GM19023 (cell line): Measurements from ENCODE around the gene TPST2.

Experiments used
- ATAC-seq: cut with Tn5 transposase; IDR thresholded peaks from one replicate; pipeline ENCODE4 v1.9.1; 2021; ENCODE audit warnings: mild to moderate bottlenecking, moderate library complexity; ENCODE audit not compliant: unreplicated experiment

The TPST2 gene

DNA sequence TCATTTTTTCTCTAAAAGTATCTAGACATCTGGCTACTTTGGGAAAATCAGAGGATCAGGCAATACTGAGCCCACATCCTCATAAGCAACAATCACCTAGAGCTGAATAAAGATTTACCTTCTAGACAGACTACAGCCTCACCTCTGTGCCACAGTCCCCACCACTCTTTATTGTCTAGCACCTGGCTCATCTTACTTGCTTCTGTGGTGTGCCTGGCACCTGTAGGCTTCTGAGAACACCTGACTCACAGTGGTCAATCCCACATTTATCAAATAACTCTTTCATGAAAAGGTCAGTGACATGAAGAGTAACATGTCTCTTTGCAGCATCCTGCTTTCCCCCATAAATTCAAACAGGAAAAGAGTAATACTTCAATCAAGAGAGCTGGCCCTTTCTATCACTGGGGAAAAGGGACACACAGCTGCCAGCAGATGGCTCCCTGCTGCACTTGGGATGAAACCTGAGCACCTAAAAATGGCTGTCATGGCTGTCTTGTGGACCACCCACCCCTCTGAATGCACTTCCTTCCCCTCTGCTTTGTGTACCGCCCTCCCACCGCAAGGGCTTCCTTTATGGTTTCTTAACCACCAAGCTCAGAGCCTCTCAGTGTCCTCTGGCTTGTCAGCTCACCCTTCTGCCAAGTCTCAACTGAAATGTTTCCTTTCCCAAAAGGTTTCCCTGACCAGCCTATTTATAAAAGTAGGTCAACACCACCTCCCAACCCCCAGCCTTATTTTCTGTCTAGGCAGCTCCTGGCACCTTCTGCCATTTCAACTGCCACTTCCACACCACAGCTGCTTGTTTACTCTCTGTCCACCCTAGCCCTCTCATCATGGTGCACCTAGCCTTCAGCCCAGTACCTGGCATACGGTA lies 87.0 kb downstream of the TPST2 start:
- ATAC-seq: no peak

DNA sequence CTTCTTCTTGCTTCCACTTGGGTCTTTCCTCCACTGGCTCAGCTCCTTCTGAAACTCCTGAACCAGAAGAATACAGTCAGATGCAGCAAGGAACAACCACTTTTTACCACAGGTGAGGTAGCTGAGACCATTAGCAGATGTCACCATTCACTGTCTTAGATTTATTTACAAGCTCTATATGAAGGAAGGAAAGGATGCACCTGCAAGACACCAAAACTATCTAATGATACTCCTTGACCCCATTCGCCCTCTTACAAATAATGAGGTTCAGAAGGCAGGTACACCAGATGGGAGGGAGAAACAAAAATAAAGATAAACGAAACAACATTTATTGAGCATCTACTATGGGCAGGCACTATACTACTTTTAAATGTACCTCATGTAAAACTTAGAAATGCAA lies 87.9 kb downstream of the TPST2 start:
- no peak for ATAC-seq

DNA sequence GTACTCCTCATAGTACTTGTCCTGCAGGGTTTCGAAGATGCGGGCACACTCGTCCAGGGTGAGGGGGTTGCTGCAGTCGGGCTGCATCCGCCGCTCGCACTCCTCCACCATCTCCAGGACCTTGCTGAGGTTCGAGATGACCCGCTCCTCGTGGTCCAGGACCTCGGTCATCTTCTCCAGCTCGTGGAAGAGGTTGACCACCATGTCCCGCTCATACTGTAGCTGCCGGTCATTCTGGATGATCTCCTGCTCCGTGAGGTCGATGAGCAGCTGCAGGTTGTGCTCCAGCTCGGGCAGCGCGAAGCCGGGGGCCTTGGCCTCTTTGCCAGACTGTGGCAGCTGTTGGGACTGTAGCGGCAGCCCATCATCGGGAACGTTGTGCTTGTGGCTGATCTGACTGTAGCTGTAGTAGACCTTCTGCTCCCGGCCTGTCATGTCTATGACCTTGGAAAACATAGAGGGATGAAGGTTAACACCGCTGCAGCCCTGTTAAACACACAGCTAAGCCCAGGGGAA lies 90.7 kb downstream of the TPST2 start:
- no peak for ATAC-seq

DNA sequence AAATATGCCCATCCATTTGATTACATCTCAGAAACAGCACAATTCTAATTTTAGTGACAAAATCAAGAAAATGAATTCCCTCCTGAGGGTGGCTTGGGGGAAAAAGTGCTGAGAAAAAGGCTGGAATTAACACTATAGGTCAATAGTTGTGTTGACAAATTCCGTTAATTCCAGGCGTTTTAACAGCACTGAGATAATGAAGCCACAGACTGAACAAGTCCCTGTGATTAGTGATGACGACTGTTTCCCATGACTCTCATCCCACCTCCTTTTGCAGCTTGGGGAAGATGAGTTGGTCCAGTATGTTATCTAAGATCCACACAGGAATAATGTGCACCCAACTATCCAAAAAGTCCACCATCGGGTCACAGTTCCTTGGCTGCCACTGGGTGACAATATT lies 93.5 kb downstream of the TPST2 start:
- no peak for ATAC-seq

DNA sequence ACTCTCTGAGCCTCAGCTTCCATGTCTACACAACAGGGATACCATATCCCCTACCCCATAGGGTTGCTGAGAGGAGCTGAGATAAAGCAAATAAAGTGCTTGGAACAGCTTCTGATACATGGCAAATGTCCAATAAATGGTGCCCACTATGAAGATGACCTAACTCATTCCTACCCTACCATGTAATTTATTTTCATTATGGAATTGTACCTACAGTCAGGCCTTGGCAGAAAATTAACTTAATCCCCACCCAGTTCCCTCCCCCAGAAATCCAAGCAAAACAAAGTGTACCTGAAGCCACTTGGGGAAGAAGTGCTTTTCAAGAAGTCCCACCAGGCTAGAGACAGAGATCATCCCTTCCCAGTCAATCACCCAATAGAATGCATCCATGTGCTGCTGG lies 95.4 kb downstream of the TPST2 start:
- ATAC-seq: no peak

DNA sequence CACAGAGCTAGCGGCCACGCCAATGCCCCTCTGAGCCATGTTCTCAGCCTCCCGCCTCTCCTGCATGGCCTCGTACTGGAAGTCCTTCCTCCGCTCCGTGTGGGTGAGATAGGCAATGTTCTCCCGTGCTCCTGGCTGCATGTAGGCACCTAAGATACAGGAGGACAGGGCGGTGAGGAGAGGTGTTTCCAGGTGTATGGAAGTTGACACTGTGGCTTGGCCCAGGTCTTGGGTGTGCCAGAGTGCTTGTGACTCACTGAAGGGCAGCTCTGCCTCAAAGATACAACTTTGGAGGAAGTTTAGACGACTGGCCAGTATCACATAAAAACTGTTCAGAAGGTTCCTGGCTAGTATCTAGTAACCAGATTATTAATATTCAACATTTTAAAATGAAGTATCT lies 97.7 kb downstream of the TPST2 start:
- ATAC-seq: no peak

DNA sequence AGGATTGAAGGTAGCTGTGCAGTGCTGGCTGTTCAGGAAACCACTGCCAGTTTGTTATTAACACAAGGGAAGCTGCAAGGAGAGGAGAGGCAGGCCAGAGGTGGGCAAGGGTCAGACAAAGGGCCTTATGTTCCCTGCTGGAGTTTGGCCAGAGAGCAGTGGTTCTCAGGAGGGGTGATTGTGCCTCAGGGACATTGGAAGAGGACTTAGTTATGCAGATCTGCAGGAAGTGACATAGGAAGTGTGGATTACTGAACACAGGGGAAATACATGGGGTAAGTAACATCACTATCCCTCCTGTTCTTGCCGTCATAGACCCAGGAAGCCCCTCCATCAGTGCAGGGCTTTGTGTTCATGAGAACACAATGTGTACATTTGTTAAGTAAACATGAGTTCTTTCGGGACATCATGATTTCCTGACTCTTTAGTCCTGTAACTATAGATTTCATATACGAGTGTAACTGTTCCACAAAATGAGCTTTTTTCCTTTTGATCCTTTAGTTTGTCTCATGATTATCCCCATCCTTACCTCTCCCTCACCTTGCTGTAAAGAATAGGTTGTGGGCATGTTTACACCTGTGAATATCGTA lies 100.4 kb downstream of the TPST2 start:
- no peak for ATAC-seq

DNA sequence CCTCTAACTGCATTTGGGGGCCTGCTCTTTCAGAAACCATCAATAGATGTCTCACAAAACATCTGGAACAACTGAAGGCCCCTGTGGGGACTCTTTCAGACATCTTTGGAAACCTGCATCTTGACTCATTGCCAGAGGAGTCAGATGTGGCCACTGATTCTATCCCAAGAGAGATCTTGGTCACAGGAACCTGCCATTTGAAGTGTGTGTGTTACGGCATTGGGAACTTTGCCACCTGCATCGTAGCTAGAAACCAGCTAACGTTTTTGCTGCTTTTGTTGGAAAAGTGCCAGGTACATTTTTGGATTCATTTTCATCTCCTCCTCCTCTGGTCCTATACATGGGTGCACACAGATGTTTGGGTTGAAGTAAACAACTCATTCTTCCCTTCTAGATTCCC lies 101.9 kb downstream of the TPST2 start:
- no peak for ATAC-seq

DNA sequence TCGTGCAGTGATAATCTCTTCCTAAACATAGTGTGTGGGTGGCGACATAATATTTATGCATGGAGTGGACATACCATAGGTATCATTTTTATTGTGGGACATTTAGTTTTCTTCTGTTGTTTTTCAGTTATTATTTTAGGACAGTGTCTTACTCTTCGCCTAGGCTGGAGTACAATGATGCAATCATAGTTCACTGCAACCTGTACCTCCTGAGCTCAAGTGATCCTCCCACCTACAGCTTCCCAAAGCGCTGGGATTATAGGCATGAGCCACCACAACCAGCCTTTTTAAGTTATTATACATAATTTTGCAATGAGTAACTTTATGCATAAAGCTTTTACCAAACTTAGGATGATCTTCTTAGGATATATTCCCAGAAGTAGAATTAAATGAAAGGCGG lies 103.5 kb downstream of the TPST2 start:
- ATAC-seq: no peak

DNA sequence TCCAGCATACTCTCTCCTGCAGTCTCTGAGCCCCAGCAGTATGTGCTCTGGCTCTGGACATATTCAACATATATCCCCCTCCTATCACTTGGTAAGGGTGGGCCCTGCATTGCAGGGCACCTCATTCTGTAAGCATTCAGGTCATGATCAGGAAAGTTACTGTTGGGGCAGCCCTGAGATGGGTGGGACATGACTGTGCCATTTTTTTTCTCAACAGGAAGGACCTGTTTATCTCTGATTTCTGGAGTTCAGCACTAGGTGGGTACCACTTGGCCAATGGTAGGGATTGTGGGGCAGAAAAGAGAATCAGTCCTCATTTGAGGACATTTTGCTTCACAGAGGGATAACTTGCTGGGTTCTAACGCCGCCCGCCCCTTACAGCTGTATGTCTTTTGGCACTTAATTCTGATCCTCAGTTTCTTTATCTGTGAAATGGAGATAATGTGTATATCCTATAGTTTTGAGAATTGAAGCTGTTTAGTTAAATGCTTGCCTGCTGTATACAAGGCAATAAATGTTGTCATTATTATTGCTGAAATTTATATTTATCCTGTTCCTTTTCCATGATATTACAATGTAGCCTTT lies 104.0 kb downstream of the TPST2 start:
- no peak for ATAC-seq

DNA sequence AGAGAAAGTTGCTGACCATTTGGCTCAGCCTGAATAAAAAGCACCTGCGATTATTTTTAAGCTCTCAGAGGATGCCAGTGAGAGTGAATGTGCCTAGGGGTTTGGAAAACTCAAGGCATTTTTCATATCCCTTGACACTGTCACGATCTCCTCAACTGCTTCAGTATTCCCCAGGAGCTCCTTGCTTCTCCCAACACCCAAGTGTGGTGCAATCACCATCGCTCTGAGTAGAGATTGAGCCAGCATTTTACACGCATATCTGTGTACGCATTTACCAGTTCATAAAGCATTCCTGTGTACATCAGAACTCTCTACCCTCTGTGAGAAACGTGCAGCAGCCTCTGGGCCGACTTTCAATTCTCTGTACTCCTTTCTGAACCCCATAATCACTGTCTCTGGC lies 104.9 kb downstream of the TPST2 start:
- no peak for ATAC-seq

DNA sequence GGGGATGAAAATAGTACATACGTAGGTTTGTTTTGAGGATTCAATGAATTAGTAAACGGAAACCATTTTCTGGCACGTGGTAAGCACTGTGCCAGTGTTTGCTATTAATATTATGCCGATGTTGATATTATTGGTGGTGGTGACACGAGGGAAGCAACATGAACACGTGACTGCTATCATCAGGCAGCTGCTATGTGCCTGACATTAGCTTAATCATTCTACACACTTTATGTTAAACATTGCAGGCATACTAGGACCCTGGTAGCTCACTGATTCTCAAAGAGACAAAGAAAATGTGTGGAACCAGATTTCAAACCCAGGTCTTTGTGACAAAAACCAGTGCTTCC lies 105.6 kb downstream of the TPST2 start:
- ATAC-seq: no peak

DNA sequence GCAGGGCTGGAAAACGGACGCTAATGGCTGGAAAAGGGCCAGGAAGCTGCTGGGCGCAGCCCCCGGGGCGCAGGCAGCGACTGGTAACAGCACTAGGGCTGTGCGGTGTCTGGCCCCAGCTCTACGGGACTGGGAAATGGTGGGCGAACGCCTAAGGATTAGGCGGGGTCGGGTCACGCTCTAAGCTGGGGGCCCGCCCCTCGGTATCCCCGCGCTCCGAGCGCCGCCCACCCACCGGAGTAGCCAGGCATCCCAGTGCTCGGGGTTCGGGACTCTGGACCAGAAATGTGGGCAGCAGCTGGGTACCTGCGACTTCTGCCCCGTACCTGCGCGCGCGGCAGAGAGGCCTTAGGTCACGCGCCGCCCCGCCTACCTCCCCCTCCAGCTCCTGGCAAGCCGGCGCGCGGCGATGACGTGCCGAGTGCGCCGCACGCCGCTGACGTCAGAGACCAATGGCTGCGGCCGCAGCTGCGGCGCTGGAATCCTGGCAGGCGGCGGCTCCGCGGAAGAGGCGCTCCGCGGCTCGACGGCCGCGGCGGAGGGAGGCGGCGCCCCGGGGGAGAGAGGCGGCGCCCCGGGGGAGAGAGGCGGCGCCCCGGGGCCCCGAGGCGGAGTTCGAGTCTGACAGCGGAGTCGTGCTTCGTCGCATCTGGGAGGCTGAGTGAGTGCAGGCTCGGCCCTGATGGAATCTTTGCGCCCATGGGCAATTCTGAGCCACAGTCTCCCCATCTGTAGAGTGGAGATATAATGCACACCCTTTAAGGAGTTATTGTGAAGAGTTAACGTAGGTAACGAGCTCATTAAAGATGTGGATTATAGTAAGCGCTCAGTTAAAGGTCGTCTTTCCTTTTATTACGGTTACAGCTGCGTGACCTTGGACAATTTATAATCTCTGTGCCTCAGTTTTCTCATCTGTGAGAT lies 106.2 kb downstream of the TPST2 start, which contains the start of the genes HPS4 and SRRD:
Gene HPS4, minus strand, starts transcription at position 345 of the 921 bp plus-strand sequence. CDS start 2,021 bp downstream, outside the sequence.
Gene SRRD, plus strand, starts transcription at position 439 of the 921 bp plus-strand sequence. Its CDS starts 14 bp downstream, at position 453.
- ATAC-seq: peak; percentile 79

DNA sequence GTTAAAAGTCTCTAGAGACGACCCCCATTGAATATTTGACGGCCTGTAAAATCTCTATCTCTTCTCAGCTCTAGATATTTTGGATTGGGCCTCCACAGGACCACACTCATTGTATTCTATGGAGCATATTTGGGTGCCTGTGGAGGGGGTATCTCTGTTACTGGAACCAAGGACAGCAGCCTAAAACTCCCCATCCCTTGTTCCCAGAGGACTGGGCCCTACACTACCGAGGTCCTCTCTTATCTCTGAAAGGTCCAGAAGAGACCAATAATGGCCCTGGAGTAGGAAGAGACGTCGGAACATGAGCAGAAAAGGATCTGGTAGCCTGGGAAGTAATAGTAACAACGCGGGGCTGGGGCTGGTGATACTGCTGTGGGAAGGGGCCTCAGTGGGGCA lies 106.9 kb downstream of the TPST2 start:
- no peak for ATAC-seq

DNA sequence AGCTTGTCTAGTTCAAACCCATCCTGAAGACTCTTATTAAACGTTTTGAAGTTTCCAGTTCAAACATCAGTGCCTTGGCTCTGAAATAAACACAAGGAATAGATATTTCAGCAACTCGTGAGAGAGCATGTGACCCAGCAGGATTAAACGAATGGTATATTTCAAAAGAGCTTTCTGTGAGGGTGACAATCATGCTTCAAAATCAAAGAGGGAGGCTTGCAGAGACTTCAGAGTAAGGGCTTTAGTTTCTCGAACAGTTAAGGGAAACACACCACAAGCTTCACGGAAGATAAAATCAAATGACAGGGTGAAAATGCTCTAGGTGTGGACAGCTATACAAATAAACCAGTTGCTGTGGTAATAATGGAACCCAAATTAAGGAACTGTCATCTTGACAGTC lies 107.8 kb downstream of the TPST2 start:
- no peak for ATAC-seq

DNA sequence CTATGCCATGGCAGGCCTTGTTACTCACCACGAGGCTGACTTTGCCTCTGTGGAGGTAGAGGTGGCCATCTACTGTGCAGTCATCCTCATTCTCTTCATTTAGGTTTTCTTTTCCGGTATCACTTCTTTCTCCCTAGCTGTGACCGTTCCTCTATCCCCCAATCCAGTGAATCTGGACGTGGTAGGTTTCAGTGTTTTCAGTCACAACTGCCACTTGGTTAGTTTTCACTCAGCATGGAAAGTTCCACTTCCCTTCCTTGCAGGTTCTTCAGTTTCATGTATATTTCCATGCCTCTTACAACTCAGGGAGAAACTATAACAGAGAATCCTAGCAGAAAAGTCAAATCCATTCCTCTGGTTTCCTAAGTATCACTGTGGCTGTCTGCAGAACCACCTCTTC lies 108.2 kb downstream of the TPST2 start:
- no peak for ATAC-seq

DNA sequence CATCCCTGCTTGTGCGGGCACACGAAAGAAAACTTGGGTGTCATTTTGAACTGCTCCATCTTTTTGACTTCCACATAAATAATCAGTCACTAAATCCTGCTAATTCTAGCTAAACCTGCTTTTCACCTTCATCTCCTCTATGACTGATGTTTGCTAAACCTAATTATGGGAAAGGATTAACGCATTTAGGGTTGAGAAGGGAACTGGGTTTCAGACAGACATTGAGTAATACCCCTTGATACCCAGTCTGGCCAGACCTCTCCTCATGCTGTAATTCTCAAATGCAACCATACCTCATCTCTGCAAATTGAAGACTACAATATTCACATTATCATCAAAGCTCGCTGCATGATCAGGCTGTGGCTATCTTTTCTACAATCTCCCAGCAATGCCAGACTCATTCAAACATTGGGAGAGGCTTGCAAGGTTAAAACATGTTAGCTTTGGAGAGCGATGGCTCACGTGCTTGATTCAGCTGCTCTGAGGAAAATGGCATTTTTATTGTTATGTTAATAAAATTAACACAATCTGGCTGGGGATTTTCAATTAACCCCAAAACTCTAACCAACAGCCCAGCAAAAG lies 108.7 kb downstream of the TPST2 start:
- ATAC-seq: no peak

DNA sequence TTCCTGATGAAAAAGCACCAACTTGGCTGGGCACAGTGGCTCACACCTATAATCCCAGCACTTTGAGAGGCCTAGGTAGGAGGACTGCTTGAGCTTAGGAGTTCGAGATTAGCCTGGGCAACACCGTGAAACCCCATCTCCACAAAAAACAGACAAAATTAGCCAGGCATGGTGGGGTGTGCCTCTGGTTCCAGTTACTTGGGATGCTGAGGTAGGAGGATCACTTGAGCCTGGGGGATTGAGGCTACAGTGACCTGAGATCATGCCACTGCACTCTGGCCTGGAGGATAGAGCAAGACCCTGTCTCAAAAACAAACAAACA lies 109.4 kb downstream of the TPST2 start:
- no peak for ATAC-seq

DNA sequence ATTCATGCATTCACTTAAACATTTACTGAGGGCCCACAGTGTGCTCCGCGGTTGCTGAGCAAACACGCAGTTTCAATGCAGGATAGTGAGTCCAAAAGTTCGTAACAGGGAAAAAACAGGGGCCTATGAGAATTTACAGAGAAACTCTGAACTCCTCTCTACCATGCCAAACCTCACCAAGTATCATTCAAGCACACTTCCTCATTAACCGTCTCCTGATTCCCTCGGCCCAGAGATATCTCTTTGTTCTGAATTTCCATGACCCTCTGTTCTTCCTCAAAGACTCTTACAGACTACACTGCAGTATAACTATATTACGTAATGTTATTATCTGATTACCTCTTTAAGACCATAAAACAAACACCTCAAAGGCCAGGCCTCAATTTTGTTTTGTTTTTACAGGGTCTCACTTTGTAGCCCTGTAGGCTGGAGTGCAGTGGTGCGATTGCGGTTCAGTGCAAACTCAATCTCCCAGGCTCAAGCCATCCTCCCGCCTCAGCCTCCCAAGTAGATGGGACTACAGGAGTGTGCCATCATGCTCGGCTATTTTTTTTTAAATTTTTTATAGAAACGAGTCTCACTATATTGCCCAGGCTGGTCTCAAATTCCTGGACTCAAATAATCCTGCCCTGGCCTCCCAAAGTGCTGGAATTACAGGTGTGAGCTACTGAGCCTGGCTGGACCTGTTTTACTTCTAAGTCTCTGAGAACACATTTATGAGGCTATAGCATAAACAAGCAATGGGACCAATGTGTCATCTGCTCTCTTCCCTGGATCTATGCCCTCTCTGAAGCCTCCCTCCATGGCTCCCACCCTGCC lies 109.9 kb downstream of the TPST2 start:
- ATAC-seq: no peak
